Calu3 (cell line): Measurements from ENCODE around the gene TPI1. TPM values are rescaled to one million over a fixed set of nuclear protein-coding genes. Genes with fewer than 3 reads are reported as not detected.
"Not testable (repeated sequence)": the region's sequence is repeated elsewhere in the genome, so short reads cannot be mapped to it uniquely, and the experiment has no call there.

Experiments used
- BruUV-seq: library from RNA; stranded (reverse); fragments of 400-500 nt; replicated peaks from 2 replicates; lab custom pipeline; 2021; lab: Mats Ljungman, UMichigan
- CTCF ChIA-PET: fragments of 300-600 bp; sonication (Branson Sonifier 250); formaldehyde crosslinking; loops from one replicate; lab custom pipeline; 2022; ENCODE audit warnings: antibody characterized with exemption; lab: Charles Lee
- DNase-seq: peaks from one replicate; pipeline ENCODE4 v3.0.0; 2022
- H3K27ac Mint-ChIP-seq: one replicate; pipeline ENCODE4 v1.8.0; 2022; ENCODE audit warnings: mixed read lengths; ENCODE audit not compliant: unreplicated experiment
- H3K27me3 Mint-ChIP-seq: one replicate; pipeline ENCODE4 v1.8.0; 2022; ENCODE audit warnings: mixed read lengths; ENCODE audit not compliant: unreplicated experiment
- H3K36me3 Mint-ChIP-seq: one replicate; pipeline ENCODE4 v1.8.0; 2022; ENCODE audit warnings: mild to moderate bottlenecking, moderate library complexity, mixed read lengths; ENCODE audit not compliant: insufficient read depth, unreplicated experiment
- H3K4me1 Mint-ChIP-seq: one replicate; pipeline ENCODE4 v1.8.0; 2022; ENCODE audit warnings: mild to moderate bottlenecking, low read depth, mixed read lengths; ENCODE audit not compliant: unreplicated experiment
- H3K4me3 Mint-ChIP-seq: one replicate; pipeline ENCODE4 v1.8.0; 2022; ENCODE audit warnings: mild to moderate bottlenecking, low read depth, moderate library complexity, mixed read lengths; ENCODE audit not compliant: unreplicated experiment
- H3K9me3 Mint-ChIP-seq: one replicate; pipeline ENCODE4 v1.8.0; 2022; ENCODE audit warnings: low read depth, mixed read lengths; ENCODE audit not compliant: unreplicated experiment
- intact Hi-C: fragments of 100-400 bp; cut with micrococcal nuclease; formaldehyde crosslinking; loops from one replicate; pipeline ENCODE4 v1.10.0; 2022; ENCODE audit not compliant: unreplicated experiment
- total RNA-seq: library from RNA; stranded (reverse); gene quantifications from 2 replicates; pipeline ENCODE4 v1.2.3, GENCODE V29; 2022
- TF ChIP-seq, protein P1 (sequence below): fragments of 200-600 bp; IDR thresholded peaks from one replicate; pipeline ENCODE4 v1.8.0; 2022; ENCODE audit warnings: antibody characterized with exemption; ENCODE audit not compliant: unreplicated experiment

Gene TPI1
- total RNA-seq, 1 experiment from 2014 or later: 608 TPM

DNA sequence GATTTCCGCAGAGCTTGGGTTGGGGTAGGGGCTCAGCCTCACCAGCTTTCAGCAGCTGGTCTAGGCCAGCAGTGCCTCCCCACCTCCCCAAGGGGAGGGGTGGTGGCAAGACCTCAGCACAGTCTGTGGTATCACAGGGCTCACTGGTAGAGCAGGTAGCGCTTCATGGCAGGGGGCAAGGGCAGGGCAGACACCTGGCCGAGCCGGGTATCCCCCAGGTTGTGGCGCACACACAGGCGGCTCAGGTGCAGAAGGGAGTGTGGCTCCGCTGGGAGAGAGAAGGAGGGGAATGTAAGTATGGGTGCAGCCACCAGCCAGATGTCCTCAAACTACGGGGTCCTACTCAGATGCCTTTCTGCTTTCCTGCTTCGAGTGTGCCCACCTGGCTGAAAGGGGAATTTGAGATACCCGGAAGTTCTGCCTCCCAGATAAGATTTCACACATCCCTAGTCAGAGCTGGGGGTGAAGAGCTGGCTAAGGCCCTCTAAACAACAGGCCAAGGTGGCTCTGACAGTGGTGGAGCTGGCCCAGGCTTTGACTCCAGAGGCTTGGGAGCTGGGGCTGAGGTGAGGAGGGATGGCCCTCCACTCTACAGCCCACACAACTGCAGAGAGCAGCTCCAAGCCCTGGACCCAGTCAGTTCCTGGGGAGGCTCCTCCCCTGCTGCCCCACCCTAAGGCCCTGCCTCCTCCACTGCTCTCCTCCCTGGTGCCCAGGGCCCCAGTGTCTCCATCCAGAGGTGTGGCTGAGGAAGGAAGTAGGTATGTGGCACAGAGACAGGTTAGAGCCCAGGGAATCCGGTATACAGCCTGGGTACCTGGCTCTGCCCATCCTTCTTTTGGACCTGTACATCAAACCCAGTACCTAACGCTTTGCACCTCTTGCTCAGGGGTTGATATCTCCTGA is 4.0 kb downstream of the TPI1 start:
- Mint-ChIP-seq H3K4me1 (peaks cover 43% of the 10 kb centered on the region), H3K36me3 (peaks cover 83% of the 10 kb centered on the region), H3K27ac (peak overlapping the region; percentile 89), H3K4me3 (peak overlapping the region; percentile 99), H3K9me3 (no peaks in the 10 kb centered on the region), H3K27me3 (no peaks in the 10 kb centered on the region)
- no TSS peak for BruUV-seq
- CTCF ChIA-PET: interaction anchor here (0.8 to 3.1 kb wide), 9 partner anchors 10 to 93 kb away, joined by 3 to 31 read pairs (median 10); partner anchors contain the start of genes C12orf57 and RNU7-1
- intact Hi-C loops: no loop called here
- TF ChIP-seq, protein P1, sequence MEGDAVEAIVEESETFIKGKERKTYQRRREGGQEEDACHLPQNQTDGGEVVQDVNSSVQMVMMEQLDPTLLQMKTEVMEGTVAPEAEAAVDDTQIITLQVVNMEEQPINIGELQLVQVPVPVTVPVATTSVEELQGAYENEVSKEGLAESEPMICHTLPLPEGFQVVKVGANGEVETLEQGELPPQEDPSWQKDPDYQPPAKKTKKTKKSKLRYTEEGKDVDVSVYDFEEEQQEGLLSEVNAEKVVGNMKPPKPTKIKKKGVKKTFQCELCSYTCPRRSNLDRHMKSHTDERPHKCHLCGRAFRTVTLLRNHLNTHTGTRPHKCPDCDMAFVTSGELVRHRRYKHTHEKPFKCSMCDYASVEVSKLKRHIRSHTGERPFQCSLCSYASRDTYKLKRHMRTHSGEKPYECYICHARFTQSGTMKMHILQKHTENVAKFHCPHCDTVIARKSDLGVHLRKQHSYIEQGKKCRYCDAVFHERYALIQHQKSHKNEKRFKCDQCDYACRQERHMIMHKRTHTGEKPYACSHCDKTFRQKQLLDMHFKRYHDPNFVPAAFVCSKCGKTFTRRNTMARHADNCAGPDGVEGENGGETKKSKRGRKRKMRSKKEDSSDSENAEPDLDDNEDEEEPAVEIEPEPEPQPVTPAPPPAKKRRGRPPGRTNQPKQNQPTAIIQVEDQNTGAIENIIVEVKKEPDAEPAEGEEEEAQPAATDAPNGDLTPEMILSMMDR: no peak
- DNase-seq: peak; percentile 74

DNA sequence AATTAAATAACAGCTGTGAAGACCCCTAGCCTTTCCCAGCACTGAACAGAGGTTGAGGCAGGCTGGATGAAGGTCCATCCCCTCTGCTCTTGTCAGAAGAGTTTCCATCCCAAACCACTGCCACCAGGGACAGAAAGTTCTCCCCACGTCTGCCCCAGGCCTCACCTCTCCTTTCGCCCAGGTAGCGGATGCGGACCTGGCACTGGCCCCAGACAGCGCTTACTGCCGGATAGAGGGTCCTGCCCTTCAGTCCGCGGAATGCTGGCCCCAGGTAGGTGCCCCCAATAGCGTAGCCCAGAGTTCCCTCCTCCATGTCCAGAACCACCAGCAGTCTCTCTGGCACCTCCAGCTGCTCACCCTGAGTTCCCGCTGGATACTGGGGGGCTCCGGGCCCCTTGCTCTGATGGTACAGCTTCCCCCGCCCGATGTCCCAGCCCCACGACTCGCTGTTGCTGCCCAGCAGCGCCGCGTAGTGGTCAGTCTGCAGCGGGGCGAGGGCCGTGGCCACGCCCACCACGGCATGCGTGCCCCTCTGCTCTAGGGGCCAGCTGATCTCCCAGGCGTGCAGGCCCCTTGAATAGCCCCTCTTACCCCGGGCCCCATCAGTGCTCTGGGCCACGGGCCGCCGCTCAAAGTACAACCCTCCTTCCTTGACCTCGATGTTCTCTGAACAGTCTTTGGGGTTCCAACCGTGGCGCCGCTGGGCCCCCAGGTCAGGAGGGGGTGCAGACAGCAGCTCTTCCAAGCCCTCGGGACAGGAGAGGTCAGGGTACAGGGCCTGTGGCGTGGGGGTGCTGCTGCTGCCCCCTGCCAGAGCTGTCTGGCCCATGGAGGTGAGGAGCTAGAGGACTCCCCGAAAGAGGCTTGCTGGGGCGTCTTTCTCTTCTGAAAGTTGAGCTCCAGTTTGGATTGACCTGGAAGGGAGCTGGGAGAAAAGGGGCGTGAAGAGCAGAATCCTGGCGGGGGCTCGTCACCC is 5.0 kb downstream of the TPI1 start:
- Mint-ChIP-seq H3K4me1 (peaks cover 43% of the 10 kb centered on the region), H3K4me3 (peak overlapping the region; percentile 99), H3K27me3 (no peaks in the 10 kb centered on the region), H3K9me3 (no peaks in the 10 kb centered on the region), H3K36me3 (peaks cover 73% of the 10 kb centered on the region), H3K27ac (peak overlapping the region; percentile 89)
- intact Hi-C loops: loop anchor here (1.0 kb wide), 1 partner anchor 19 kb away; no protein-coding TSS in a partner anchor
- TF ChIP-seq, protein P1: peak; percentile 85
- BruUV-seq: TSS peak; percentile 65
- CTCF ChIA-PET: interaction anchor here (0.8 to 3.1 kb wide), 14 partner anchors 9 to 92 kb away, joined by 3 to 31 read pairs (median 8); partner anchors contain the start of genes C12orf57, CDCA3, LRRC23 and RNU7-1
- peak; percentile 91 for DNase-seq

DNA sequence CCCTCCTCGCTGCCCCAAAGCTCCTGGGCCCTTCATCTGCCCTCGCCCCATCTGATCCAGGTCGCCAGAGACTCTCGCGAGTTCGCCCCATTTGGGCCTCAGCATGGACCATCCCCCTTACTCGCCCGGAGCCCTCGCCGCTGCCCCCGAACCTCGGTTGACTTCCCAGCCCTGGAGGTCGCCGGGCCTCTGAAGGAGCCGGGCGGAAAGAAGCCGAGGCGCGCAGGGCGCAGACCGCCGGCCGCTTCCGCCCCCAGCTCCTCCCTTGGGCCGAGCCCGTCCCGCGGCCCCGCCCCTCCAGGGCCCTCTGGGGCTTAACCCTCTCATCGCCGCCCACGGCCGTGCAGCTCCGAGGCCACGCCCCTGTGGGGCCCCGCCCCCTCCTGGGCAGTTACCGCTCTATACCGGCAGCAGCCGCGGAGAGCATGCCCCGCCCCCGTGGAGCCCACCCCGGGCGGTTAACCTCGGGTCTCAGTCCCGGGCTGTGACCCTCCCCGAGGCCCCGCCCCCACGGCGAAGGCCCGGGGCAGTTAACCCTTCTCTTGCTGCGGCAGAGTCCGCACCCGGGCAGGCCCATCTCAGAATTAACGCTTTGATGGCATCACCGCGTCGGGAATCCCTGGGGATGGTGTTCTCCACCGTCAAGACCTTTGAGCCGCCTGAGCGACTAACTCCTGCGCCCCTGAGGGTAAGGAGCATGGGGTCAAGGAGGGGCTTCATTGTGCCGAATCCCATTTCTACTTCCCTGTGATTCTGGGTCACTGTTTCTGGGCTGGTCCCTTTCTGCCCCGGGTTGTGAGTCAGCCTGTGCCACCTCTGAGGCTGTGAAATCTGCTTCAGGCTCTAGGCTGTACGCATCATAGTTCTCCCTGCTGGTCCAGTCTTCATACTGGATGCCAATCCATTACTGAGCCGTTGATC is 6.0 kb downstream of the TPI1 start, which contains the start of gene SPSB2:
Gene SPSB2, minus strand, starts transcription at position 210 of the 921 bp plus-strand sequence. CDS start 402 bp downstream, outside the sequence.
- Mint-ChIP-seq H3K27me3 (no peaks in the 10 kb centered on the region), H3K4me1 (peaks cover 41% of the 10 kb centered on the region), H3K9me3 (no peaks in the 10 kb centered on the region), H3K27ac (peak within 1 kb of the TSS; percentile 89), H3K36me3 (peaks cover 63% of the 10 kb centered on the region), H3K4me3 (peak within 1 kb of the TSS; percentile 99)
- CTCF ChIA-PET: interaction anchor here (0.9 to 3.1 kb wide), 12 partner anchors 8 to 132 kb away, joined by 3 to 31 read pairs (median 10); partner anchors contain the start of genes C12orf57, CDCA3, LRRC23 and RNU7-1
- intact Hi-C loops: no loop called here
- DNase-seq: peak; percentile 99
- TF ChIP-seq, protein P1: no peak
- no TSS peak for BruUV-seq

DNA sequence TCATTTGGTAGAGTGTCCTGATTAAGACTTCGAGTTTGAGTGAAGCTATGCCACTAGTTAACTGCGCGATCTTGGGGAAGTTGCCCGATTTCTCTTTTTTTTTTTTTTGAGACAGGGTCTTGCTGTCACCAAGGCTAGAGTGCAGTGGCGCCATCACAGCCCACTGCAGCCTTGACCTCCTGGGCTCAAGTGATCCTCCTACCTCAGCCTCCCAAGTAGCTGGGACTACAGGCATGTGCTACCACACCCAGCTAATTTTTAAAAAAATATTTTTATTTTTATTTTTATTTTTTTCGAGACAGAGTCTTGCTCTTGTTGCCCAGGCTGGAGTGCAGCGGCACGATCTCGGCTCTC is 6.7 kb downstream of the TPI1 start:
- intact Hi-C loops, BruUV-seq, H3K27me3 Mint-ChIP-seq, DNase-seq, H3K9me3 Mint-ChIP-seq: not testable (repeated sequence)
- Mint-ChIP-seq H3K36me3 (peaks cover 56% of the 10 kb centered on the region), H3K4me1 (peaks cover 34% of the 10 kb centered on the region), H3K4me3 (peak overlapping the region; percentile 99), H3K27ac (peak overlapping the region; percentile 89)
- CTCF ChIA-PET: interaction anchor here (0.5 to 0.9 kb wide), 2 partner anchors 91 to 131 kb away, joined by 3 read pairs; no protein-coding TSS in a partner anchor

DNA sequence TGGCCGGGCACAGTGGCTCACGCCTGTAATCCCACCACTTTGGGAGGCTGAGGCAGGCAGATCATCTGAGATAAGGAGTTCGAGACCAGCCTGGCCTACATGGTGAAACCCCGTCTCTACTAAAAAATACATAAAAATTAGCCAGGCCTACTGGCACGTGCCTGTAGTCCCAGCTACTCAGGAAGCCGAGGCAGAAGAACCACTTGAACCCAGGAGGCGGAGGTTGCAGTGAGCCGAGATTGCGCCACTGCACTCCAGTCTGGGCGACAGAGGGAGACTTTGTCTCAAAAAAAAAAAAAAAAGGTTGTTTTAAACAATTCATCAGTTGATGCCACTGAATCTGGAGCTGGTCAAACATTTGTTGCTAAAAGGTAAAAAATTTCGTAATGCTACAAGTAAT is 12.5 kb downstream of the TPI1 start:
- DNase-seq, H3K4me1 Mint-ChIP-seq, H3K27ac Mint-ChIP-seq, BruUV-seq, H3K36me3 Mint-ChIP-seq, H3K4me3 Mint-ChIP-seq, H3K27me3 Mint-ChIP-seq, intact Hi-C loops, H3K9me3 Mint-ChIP-seq: not testable (repeated sequence)
- CTCF ChIA-PET: interaction anchor here (0.6 to 2.0 kb wide), 4 partner anchors 8 to 309 kb away, joined by 3 to 11 read pairs (median 6); no protein-coding TSS in a partner anchor
